Suprapubic skin (tissue), 4 donors: ENCODE data around the gene TBC1D5. TPM values are rescaled to one million over a fixed set of nuclear protein-coding genes. Genes with fewer than 3 reads are reported as not detected.
"Not testable (repeated sequence)": the region's sequence is repeated elsewhere in the genome, so short reads cannot be mapped to it uniquely, and the experiment has no call there.

Experiments
- DNase-seq, 2 donors: peaks; one replicate each; pipeline ENCODE4 v3.0.0-alpha.2; 2019; ENCODE audit warnings: low spot score in 2 of 2
- H3K27ac ChIP-seq: fragments of 200-600 bp; sonication (generic); one replicate; pipeline ENCODE4 v1.5.1; 2019
- H3K27me3 ChIP-seq: fragments of 200-600 bp; sonication (generic); one replicate; pipeline ENCODE4 v1.5.1; 2019
- H3K36me3 ChIP-seq: fragments of 200-600 bp; sonication (generic); one replicate; pipeline ENCODE4 v1.5.1; 2019
- H3K4me1 ChIP-seq: fragments of 200-600 bp; sonication (generic); one replicate; pipeline ENCODE4 v1.5.1; 2019
- H3K4me3 ChIP-seq: fragments of 200-600 bp; sonication (generic); one replicate; pipeline ENCODE4 v1.5.1; 2019; ENCODE audit warnings: mild to moderate bottlenecking
- H3K9me3 ChIP-seq: fragments of 200-600 bp; sonication (generic); one replicate; pipeline ENCODE4 v1.5.1; 2019
- EP300 ChIP-seq: sonication (generic); formaldehyde crosslinking; IDR thresholded peaks from one replicate; pipeline ENCODE4 v1.6.1; 2017; ENCODE audit warnings: antibody characterized with exemption
- POLR2A ChIP-seq, 2 donors: fragments of 450-650 bp; IDR thresholded peaks; one replicate each; pipeline ENCODE4 v1.6.1; 2017; ENCODE audit warnings: antibody characterized with exemption in 2 of 2, mild to moderate bottlenecking in 2 of 2, moderate library complexity in 2 of 2
- POLR2AphosphoS5 ChIP-seq, 3 donors: sonication (generic); formaldehyde crosslinking; IDR thresholded peaks; one replicate each; pipeline ENCODE4 v1.6.1; 2017; ENCODE audit warnings: antibody characterized with exemption in 3 of 3
- WGBS: methylation state at CpG from one replicate; pipeline ENCODE4 v1.1.5; 2018; 5-methylcytosine and 5-hydroxymethylcytosine counted together
- total RNA-seq, 4 donors: library from RNA; depleted of rRNA; stranded (reverse); fragments of >200 nt; gene quantifications; one replicate each; pipeline ENCODE4 v1.1.0, GENCODE V29; 2016
- TF ChIP-seq, protein P1 (sequence below), 2 donors: fragments of 200-600 bp in 1 of 2; fragments of 450-650 bp in 1 of 2; sonication (generic) in 1 of 2; IDR thresholded peaks; one replicate each; pipeline ENCODE4 v1.5.1; 2016 to 2019; ENCODE audit warnings: antibody characterized with exemption in 2 of 2, mild to moderate bottlenecking in 1 of 2, moderate library complexity in 1 of 2

Gene TBC1D5
- total RNA-seq, 4 donors from 2014 or later: 66.4 to 98.5 (median 79.9) TPM

DNA sequence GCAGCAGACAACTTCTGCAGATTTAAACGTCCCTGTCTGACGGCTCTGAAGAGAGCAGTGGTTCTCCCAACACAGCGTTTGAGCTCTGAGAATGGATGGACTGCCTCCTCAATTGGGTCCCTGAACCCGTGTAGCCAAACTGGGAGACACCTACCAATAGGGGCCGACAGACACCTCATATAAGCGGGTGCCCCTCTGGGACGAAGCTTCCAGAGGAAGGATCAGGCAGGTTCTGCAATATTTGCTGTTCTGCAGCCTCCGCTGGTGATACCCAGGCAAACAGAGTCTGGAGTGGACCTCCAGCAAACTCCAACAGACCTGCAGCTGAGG is 48.8 kb downstream of the TBC1D5 start:
- not testable (repeated sequence) for H3K27me3 ChIP-seq, H3K4me3 ChIP-seq, DNase-seq, H3K4me1 ChIP-seq, H3K36me3 ChIP-seq, H3K27ac ChIP-seq, H3K9me3 ChIP-seq
- 100% methylated on average over 7 of the region's 8 CpGs for WGBS

DNA sequence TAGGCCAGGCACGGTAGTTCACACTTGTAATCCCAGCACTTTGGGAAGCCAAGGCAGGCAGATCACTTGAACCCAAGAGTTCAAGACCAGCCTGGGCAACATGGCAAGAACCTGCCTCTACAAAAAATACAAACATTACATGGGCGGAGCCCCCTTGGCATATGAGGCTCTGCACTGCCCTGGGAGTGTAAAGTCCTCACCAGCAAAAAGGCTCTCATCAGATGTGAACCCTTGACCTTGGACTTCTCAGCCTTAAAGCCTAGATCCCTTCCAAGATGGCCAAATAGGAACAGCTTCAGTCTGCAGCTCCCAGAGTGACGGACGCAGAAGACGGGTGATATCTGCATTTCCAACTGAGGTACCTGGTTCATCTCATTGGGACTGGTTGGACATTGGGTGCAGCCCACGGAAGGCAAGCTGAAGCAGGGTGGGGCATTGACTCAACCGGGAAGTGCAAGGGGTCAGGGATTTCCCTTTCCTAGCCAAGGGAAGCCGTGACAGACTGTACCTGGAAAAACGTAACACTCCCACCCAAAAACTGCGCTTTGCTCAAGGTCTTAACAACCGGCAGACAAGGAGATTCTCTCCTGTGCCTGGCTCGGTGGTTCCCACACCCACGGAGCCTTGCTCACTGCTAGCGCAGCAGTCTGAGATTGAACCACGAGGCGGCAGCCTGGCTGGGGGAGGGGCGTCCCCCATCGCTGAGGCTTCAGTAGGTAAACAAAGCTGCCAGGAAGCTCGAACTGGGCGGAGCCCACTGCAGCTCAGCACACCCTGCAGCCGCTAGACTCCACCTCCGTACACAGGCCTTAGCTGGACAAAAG is 49.4 kb downstream of the TBC1D5 start:
- not testable (repeated sequence) for H3K4me1 ChIP-seq

DNA sequence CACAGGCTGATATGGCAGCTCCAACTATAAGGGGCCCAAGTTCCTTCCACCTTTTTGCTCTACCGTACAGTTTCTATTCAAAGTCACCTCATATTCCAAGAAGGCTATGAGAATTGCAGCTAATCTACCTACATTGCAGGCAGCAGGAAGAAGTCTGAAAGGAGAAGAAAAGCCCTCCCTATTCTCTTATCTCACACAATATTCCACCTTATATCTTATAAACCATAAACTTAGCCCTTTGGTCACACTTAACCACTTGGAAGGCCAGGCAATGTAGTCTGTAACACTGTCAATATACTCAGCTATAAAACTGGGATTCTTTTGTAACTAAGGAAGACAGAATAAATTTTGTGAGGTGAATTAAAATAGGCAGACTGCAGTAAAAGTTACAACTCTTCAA is 54.9 kb downstream of the TBC1D5 start:
- no peaks in the 10 kb centered on the region for H3K27me3 ChIP-seq
- TF ChIP-seq POLR2A (IDR thresholded peaks at IDR 0.05): no peak
- TF ChIP-seq, protein P1, sequence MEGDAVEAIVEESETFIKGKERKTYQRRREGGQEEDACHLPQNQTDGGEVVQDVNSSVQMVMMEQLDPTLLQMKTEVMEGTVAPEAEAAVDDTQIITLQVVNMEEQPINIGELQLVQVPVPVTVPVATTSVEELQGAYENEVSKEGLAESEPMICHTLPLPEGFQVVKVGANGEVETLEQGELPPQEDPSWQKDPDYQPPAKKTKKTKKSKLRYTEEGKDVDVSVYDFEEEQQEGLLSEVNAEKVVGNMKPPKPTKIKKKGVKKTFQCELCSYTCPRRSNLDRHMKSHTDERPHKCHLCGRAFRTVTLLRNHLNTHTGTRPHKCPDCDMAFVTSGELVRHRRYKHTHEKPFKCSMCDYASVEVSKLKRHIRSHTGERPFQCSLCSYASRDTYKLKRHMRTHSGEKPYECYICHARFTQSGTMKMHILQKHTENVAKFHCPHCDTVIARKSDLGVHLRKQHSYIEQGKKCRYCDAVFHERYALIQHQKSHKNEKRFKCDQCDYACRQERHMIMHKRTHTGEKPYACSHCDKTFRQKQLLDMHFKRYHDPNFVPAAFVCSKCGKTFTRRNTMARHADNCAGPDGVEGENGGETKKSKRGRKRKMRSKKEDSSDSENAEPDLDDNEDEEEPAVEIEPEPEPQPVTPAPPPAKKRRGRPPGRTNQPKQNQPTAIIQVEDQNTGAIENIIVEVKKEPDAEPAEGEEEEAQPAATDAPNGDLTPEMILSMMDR (IDR thresholded peaks at IDR 0.05): no peak
- TF ChIP-seq POLR2AphosphoS5 (IDR thresholded peaks at IDR 0.05): no peak
- no peak for TF ChIP-seq EP300
- no peaks in the 10 kb centered on the region for H3K9me3 ChIP-seq
- H3K36me3 ChIP-seq: no peaks in the 10 kb centered on the region
- DNase-seq: no peak
- no peak overlapping the region for H3K27ac ChIP-seq
- WGBS: 95% methylated on average over 1 of the region's 1 CpG
- no peaks in the 10 kb centered on the region for H3K4me1 ChIP-seq
- H3K4me3 ChIP-seq: no peak overlapping the region

More for the DNA sequence above, 49.4 kb downstream of the TBC1D5 start:
- H3K36me3 ChIP-seq, H3K27me3 ChIP-seq, DNase-seq, H3K27ac ChIP-seq, H3K4me3 ChIP-seq, H3K9me3 ChIP-seq: not testable (repeated sequence)
- WGBS: 95% methylated on average over 17 of the region's 22 CpGs

DNA sequence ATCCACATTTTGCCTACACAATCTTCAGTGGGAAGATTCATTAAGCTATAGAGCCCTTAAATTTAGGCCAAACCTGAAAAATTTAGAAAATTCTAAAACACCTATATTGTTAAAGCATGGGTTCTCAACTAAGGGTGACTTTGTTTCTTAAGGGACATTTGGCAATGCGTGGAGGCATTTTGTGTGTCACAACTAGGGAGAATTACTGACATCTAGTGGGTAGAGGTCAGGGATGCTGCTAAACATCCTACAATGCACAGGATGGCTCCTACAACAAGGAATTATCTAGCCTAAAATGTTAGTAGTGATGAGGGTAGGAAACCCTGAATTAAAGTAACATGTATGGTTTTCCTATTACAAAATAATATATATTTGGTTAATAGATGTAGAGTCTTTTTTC is 55.8 kb downstream of the TBC1D5 start:
- WGBS: 90% methylated on average over 1 of the region's 1 CpG
- no peak for DNase-seq
- no peak overlapping the region for H3K4me3 ChIP-seq
- TF ChIP-seq EP300 (no peak), POLR2AphosphoS5 (IDR thresholded peaks at IDR 0.05) (no peak), POLR2A (IDR thresholded peaks at IDR 0.05) (no peak)
- TF ChIP-seq, protein P1 (IDR thresholded peaks at IDR 0.05): no peak
- H3K27me3 ChIP-seq: no peaks in the 10 kb centered on the region
- no peaks in the 10 kb centered on the region for H3K9me3 ChIP-seq
- H3K36me3 ChIP-seq: no peaks in the 10 kb centered on the region
- no peaks in the 10 kb centered on the region for H3K4me1 ChIP-seq
- H3K27ac ChIP-seq: no peak overlapping the region

DNA sequence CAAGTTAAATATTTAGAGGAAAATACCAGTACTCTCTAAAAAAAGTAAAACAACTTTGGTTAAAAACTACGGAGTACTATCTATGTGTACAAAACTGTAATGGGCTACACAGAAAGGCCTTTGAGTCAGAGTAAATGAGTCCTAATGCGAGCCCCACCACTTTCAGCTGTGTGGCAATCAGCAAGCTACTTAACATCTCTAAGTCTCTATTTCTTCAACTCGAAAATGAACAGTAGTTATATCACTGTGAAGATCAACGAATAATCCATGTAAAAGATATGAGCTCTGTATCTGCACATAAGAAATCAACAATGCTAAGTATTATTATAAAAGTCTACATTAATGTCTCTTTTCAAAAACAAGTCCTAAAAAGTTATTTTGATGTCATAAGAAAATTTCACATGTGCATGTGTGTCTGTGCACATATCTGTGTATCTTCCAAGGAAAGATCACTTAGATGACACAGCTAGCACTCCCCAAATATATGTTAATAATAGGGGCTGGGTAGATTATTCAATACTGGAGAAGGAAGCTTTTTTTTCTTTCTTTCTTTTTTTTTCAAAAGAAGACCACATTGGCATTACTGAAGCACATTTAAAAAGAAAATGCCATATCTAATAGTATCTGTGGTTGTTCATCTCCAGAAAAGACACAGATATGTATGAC is 58.8 kb downstream of the TBC1D5 start:
- DNase-seq: no peak
- TF ChIP-seq EP300 (no peak), POLR2A (IDR thresholded peaks at IDR 0.05) (no peak), POLR2AphosphoS5 (IDR thresholded peaks at IDR 0.05) (no peak)
- TF ChIP-seq, protein P1 (IDR thresholded peaks at IDR 0.05): no peak
- no peaks in the 10 kb centered on the region for H3K36me3 ChIP-seq
- H3K4me3 ChIP-seq: no peak overlapping the region
- H3K27ac ChIP-seq: no peak overlapping the region
- WGBS: 94% methylated on average over 4 of the region's 4 CpGs
- no peaks in the 10 kb centered on the region for H3K27me3 ChIP-seq
- H3K4me1 ChIP-seq: no peaks in the 10 kb centered on the region
- H3K9me3 ChIP-seq: no peaks in the 10 kb centered on the region

DNA sequence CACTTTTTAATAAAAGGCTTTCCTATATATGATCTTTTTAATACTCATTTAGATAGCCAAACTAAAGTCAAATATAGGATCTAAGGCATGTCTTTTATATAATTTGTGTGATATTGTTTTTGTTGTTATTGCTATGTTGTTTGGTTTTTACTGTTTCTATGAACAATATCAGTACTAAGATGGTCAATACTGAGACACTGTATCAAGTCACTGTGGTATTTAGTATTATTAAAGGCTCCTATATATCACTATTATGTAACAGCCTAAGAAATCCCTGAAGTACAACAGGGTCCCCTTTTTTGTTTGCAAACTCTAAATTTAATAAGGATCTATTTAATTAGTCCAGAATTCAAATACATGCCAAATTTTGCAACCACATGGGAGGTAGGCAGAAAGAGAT is 61.9 kb downstream of the TBC1D5 start:
- Histone ChIP-seq H3K4me3 (no peak overlapping the region), H3K27me3 (no peaks in the 10 kb centered on the region), H3K36me3 (no peaks in the 10 kb centered on the region), H3K27ac (no peak overlapping the region), H3K4me1 (no peaks in the 10 kb centered on the region), H3K9me3 (no peaks in the 10 kb centered on the region)
- TF ChIP-seq, protein P1 (IDR thresholded peaks at IDR 0.05): no peak
- TF ChIP-seq EP300 (no peak), POLR2A (IDR thresholded peaks at IDR 0.05) (no peak), POLR2AphosphoS5 (IDR thresholded peaks at IDR 0.05) (no peak)
- DNase-seq: no peak
